Gastroesophageal sphincter (tissue), 4 donors: Measurements from ENCODE around the gene TNFRSF4. TPM values are rescaled to one million over a fixed set of nuclear protein-coding genes. Genes with fewer than 3 reads are reported as not detected.

Experiments used
- ATAC-seq: fragments of 150-250 bp; one replicate; pipeline ENCODE4 v1.9.1; 2016; ENCODE audit warnings: mild to moderate bottlenecking, moderate library complexity
- H3K27ac ChIP-seq, 4 donors: fragments of 200-600 bp; sonication (generic) in 3 of 4; 1 replicate in 3 of 4; 2 replicates in 1 of 4; pipeline ENCODE4 v1.5.1; 2016 to 2019
- H3K27me3 ChIP-seq: fragments of 200-600 bp; sonication (generic); one replicate; pipeline ENCODE4 v1.5.1; 2019
- H3K36me3 ChIP-seq, 2 donors: fragments of 200-600 bp; sonication (generic); one replicate each; pipeline ENCODE4 v1.5.1; 2019; ENCODE audit warnings: control low read depth in 1 of 2
- H3K4me1 ChIP-seq, 3 donors: fragments of 200-600 bp; sonication (generic); 1 replicate in 2 of 3; 2 replicates in 1 of 3; pipeline ENCODE4 v1.5.1; 2016 to 2019; ENCODE audit warnings: control low read depth in 2 of 3
- H3K4me3 ChIP-seq, 2 donors: fragments of 200-600 bp; sonication (generic); one replicate each; pipeline ENCODE4 v1.5.1; 2019; ENCODE audit warnings: mild to moderate bottlenecking in 1 of 2, moderate library complexity in 1 of 2
- H3K9me3 ChIP-seq, 3 donors: fragments of 200-600 bp; sonication (generic); one replicate each; pipeline ENCODE4 v1.5.1; 2017 to 2019; ENCODE audit warnings: control low read depth in 2 of 3
- EP300 ChIP-seq: sonication (generic); formaldehyde crosslinking; IDR thresholded peaks from one replicate; pipeline ENCODE4 v1.6.1; 2017; ENCODE audit warnings: antibody characterized with exemption, mild to moderate bottlenecking
- POLR2A ChIP-seq, 2 donors: fragments of 450-650 bp; IDR thresholded peaks; one replicate each; pipeline ENCODE4 v1.6.1; 2017; ENCODE audit warnings: antibody characterized with exemption in 2 of 2, mild to moderate bottlenecking in 2 of 2, moderate library complexity in 1 of 2
- POLR2AphosphoS5 ChIP-seq: sonication (generic); formaldehyde crosslinking; IDR thresholded peaks from one replicate; pipeline ENCODE4 v1.6.1; 2017; ENCODE audit warnings: antibody characterized with exemption
- WGBS, 2 donors: methylation state at CpG; one replicate each; pipeline ENCODE4 v1.1.5; 2018; ENCODE audit warnings: low coverage in 1 of 2; 5-methylcytosine and 5-hydroxymethylcytosine counted together
- total RNA-seq, 4 donors: library from RNA; depleted of rRNA; stranded (reverse); fragments of >200 nt; gene quantifications; one replicate each; pipeline ENCODE4 v1.1.0, GENCODE V29; 2016
- TF ChIP-seq, protein P1 (sequence below), 4 experiments: fragments of 200-600 bp in 2 of 4; fragments of 450-650 bp in 2 of 4; sonication (generic) in 1 of 4; IDR thresholded peaks; one replicate each; pipeline ENCODE4 v1.5.1; 2017 to 2019; ENCODE audit warnings: antibody characterized with exemption in 4 of 4, mild to moderate bottlenecking in 2 of 4, moderate library complexity in 2 of 4

TNFRSF4 gene
- total RNA-seq, 4 donors from 2014 or later: 0.93 to 1.6 (median 1.3) TPM

DNA sequence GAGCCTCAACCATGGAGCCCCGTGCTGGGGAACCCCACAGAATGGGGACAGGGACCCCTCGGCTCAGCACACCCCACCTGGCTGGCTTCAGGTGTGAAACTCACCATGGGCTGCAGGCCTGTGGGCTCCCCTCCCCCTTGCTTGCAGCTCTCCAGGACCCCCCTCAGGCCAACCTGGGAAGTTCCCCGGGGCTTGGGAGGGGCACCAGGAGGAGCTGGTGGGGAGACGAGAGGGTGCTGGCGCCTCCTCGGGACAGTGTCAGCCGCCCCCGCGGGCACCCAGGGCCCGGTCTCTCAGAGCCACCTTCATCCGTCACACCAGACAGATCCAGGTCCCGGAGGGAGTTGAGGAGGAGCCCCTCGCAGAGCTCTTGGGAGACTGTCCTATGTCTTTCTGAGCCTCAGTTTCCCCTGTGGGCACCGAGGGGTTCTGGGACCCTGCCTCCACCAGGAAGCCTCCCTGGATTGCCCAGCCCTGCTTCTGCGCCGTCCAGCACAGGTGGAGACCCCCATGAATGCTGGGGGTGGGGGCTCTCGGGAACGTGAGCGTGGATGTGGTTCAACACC is 6.9 kb downstream of the TNFRSF4 start:
- H3K27ac ChIP-seq: no peak overlapping the region
- 76% methylated on average over 3 of the region's 19 CpGs; no CpG with 5 or more reads in 1 of the 2 donors for WGBS, 2 donors
- no peak for ATAC-seq
- TF ChIP-seq, protein P1, sequence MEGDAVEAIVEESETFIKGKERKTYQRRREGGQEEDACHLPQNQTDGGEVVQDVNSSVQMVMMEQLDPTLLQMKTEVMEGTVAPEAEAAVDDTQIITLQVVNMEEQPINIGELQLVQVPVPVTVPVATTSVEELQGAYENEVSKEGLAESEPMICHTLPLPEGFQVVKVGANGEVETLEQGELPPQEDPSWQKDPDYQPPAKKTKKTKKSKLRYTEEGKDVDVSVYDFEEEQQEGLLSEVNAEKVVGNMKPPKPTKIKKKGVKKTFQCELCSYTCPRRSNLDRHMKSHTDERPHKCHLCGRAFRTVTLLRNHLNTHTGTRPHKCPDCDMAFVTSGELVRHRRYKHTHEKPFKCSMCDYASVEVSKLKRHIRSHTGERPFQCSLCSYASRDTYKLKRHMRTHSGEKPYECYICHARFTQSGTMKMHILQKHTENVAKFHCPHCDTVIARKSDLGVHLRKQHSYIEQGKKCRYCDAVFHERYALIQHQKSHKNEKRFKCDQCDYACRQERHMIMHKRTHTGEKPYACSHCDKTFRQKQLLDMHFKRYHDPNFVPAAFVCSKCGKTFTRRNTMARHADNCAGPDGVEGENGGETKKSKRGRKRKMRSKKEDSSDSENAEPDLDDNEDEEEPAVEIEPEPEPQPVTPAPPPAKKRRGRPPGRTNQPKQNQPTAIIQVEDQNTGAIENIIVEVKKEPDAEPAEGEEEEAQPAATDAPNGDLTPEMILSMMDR (IDR thresholded peaks at IDR 0.05): no peak
- TF ChIP-seq POLR2AphosphoS5 (no peak), POLR2A (IDR thresholded peaks at IDR 0.05) (no peak), EP300 (no peak)
- no peaks in the 10 kb centered on the region for H3K9me3 ChIP-seq
- H3K36me3 ChIP-seq: no peaks in the 10 kb centered on the region
- peaks cover 67% of the 10 kb centered on the region for H3K27me3 ChIP-seq
- peaks cover 0 to 30% (median 6%) of the 10 kb centered on the region in 3 donors for H3K4me1 ChIP-seq
- H3K4me3 ChIP-seq: no peak overlapping the region

DNA sequence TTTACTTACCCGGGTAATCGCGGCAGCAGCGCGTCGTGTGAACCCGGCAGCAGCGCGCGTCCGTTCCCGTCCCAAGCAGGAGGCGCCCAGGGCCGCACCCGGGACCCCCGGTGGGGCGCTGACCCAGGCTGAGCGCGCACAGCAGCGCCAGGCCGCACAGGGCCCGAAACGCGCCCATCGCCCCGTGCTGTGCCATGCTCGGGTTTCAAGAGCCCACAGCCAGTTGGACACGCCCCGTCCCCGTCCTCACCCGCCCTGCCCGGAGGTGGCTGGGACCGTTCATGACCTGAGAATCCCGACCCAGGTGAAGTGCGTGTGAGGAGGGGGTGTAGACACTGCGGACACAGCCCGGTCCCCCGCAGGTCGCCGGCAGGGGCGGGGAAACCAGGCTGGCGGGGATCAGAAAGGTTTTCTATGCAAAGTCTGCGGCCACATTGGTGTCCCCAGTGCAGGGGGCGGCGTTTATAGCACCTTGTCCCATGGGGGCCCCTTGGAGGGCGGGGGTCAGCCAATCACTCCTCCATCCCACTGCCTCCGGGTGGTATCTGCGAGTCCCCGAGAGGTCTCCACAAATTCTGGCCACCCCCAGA is 7.5 kb downstream of the TNFRSF4 start, which contains the start of gene TNFRSF18:
Gene TNFRSF18 (minus strand): TSS at position 217 of the 590 bp plus-strand sequence. CDS start 21 bp downstream, at position 196.
- ATAC-seq: no peak
- H3K27me3 ChIP-seq: peaks cover 69% of the 10 kb centered on the region
- H3K4me3 ChIP-seq: peak within 1 kb of the TSS in 1 of 2 donors; percentile 30
- no peak within 1 kb of the TSS for H3K27ac ChIP-seq
- peaks cover 0 to 32% (median 6%) of the 10 kb centered on the region in 3 donors for H3K4me1 ChIP-seq
- no peaks in the 10 kb centered on the region for H3K36me3 ChIP-seq
- no peaks in the 10 kb centered on the region for H3K9me3 ChIP-seq
- no peak for TF ChIP-seq EP300
- no peak for TF ChIP-seq POLR2A (IDR thresholded peaks at IDR 0.05)
- no peak for TF ChIP-seq POLR2AphosphoS5
- TF ChIP-seq, protein P1 (IDR thresholded peaks at IDR 0.05): no peak
- WGBS, 2 donors: no CpG with 5 or more reads among the region's 49 CpGs

DNA sequence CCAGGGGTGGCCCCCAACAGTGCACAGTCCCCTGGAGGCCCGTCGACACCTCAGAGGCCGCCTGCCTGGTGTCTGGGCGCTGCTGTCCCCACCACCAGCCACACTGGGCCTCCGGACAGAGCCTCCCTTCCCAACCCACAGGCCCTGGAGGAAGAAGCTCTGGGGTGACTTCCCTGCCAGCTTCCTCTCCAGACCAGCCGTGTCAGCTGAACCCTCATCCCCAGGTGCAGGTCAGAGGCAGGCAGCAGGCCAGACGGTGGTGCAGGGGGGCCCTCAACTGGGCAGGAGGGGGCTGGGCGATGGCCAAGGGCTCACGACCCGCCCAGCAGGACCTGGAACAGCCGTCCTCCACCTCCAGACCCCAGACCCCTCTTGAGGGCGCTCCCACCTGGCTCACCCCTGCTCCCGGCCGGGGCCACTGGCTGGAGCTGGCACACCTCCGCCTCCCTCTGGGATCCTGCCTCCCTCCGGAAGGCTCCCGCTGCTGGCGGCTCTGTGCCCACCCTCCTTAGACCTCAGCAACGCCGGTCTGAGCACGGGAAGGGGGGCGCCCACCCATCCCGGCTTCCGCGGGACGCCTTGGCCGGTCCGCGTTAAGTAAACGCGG is 8.1 kb downstream of the TNFRSF4 start:
- TF ChIP-seq POLR2A (IDR thresholded peaks at IDR 0.05) (no peak), POLR2AphosphoS5 (no peak), EP300 (no peak)
- TF ChIP-seq, protein P1 (IDR thresholded peaks at IDR 0.05): no peak
- peaks cover 75% of the 10 kb centered on the region for H3K27me3 ChIP-seq

DNA sequence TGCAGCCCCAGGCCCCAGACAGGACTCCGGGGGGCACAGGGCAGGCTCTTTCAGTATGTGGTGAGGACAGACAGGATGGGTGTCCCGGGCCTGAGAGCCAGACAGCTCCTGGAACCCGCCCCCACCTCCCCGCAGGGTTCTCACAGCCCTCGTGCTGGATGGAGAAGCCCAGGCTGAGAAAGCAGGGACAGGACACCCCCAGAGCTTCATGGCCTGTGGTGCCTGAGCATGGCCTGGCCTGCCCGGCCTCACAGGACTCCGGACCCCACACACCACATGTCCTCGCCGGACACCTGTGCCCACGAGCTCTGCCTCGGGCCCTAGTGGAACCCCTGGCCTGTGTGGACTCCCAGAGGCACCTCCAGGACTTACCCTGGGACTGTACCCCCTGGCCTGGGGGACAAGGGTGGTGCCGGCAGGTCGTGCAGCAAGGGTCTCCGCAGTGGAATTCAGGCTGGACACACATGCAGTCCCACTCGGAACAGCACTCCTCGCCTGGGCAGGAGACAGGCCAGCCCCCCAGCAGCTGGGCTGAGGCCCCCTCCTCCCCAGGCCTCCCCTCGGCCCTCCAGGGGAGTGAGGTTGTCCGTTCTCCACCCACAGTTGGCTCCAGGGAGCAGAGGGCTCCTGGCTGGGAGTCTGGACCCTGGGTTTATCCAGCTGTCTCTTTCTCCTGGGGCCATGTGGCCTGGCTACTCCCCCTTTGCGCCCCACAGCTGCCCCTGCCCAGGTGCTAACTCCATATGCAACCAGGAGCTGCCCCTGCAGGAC is 8.8 kb downstream of the TNFRSF4 start:
- no peak for TF ChIP-seq POLR2A (IDR thresholded peaks at IDR 0.05)
- TF ChIP-seq, protein P1 (IDR thresholded peaks at IDR 0.05): no peak
- no peak for TF ChIP-seq POLR2AphosphoS5
- no peak for TF ChIP-seq EP300
- no peak for ATAC-seq
- no peak overlapping the region for H3K27ac ChIP-seq
- H3K27me3 ChIP-seq: peaks cover 82% of the 10 kb centered on the region
- H3K4me1 ChIP-seq: peaks cover 0 to 42% (median 6%) of the 10 kb centered on the region in 3 donors
- no CpG with 5 or more reads among the region's 19 CpGs for WGBS, 2 donors
- no peaks in the 10 kb centered on the region for H3K9me3 ChIP-seq
- no peaks in the 10 kb centered on the region for H3K36me3 ChIP-seq
- no peak overlapping the region for H3K4me3 ChIP-seq

More for the DNA sequence above, 8.1 kb downstream of the TNFRSF4 start:
- Histone ChIP-seq H3K9me3 (no peaks in the 10 kb centered on the region), H3K27ac (no peak overlapping the region), H3K4me1 (peaks cover 0 to 38% (median 6%) of the 10 kb centered on the region in 3 donors), H3K36me3 (no peaks in the 10 kb centered on the region), H3K4me3 (peak overlapping the region in 1 of 2 donors; percentile 30)
- WGBS, 2 donors: no CpG with 5 or more reads among the region's 31 CpGs
- no peak for ATAC-seq
